Hepatocyte (in vitro differentiated cells): ENCODE results near the gene PARVG. TPM values are rescaled to one million over a fixed set of nuclear protein-coding genes. Genes with fewer than 3 reads are reported as not detected.

Experiments
- DNase-seq: peaks from one replicate; pipeline ENCODE4 v3.0.0-alpha.2; 2016; ENCODE audit warnings: low spot score
- H2AFZ ChIP-seq: fragments of 200-600 bp; sonication (generic); 2 replicates; pipeline ENCODE4 v1.6.0; 2016; ENCODE audit warnings: antibody characterized with exemption, mild to moderate bottlenecking
- H3K27ac ChIP-seq: fragments of 200-600 bp; sonication (generic); 2 replicates; pipeline ENCODE4 v1.5.1; 2016; ENCODE audit warnings: mild to moderate bottlenecking
- H3K27me3 ChIP-seq: fragments of 200-600 bp; sonication (generic); 2 replicates; pipeline ENCODE4 v1.6.1; 2016
- H3K36me3 ChIP-seq: fragments of 200-600 bp; sonication (generic); replicated peaks from 2 replicates; pipeline ENCODE4 v1.5.1; 2016; ENCODE audit warnings: low read depth; ENCODE audit not compliant: insufficient read depth
- H3K4me1 ChIP-seq: fragments of 200-600 bp; sonication (generic); 2 replicates; pipeline ENCODE4 v1.5.1; 2016; ENCODE audit warnings: mild to moderate bottlenecking, moderate library complexity; ENCODE audit not compliant: insufficient read depth
- H3K4me2 ChIP-seq: fragments of 200-600 bp; sonication (generic); 2 replicates; pipeline ENCODE4 v1.6.0; 2016
- H3K4me3 ChIP-seq: fragments of 200-600 bp; sonication (generic); 2 replicates; pipeline ENCODE4 v1.5.1; 2016; ENCODE audit warnings: mild to moderate bottlenecking
- H3K79me2 ChIP-seq: fragments of 200-600 bp; sonication (generic); 2 replicates; pipeline ENCODE4 v1.6.0; 2017; ENCODE audit warnings: mild to moderate bottlenecking
- H3K9me2 ChIP-seq: fragments of 200-600 bp; sonication (generic); replicated peaks from 2 replicates; pipeline ENCODE4 v1.6.0; 2017; ENCODE audit warnings: mild to moderate bottlenecking; ENCODE audit not compliant: insufficient read depth
- H3K9me3 ChIP-seq: fragments of 200-600 bp; sonication (generic); 2 replicates; pipeline ENCODE4 v1.5.1; 2016; ENCODE audit warnings: low read depth, mild to moderate bottlenecking
- H4K20me1 ChIP-seq: fragments of 200-600 bp; sonication (generic); 2 replicates; pipeline ENCODE4 v1.6.0; 2016; ENCODE audit warnings: mild to moderate bottlenecking; ENCODE audit not compliant: insufficient read depth, poor library complexity, severe bottlenecking
- EZH2 ChIP-seq: fragments of 200-600 bp; sonication (generic); IDR thresholded peaks from 2 replicates; pipeline ENCODE4 v1.6.1; 2016; ENCODE audit warnings: antibody characterized with exemption, mild to moderate bottlenecking, borderline replicate concordance
- EZH2phosphoT487 ChIP-seq: fragments of 200-600 bp; sonication (generic); IDR thresholded peaks from one replicate; pipeline ENCODE4 v1.6.1; 2018; ENCODE audit warnings: antibody characterized with exemption, mild to moderate bottlenecking, low read depth, moderate library complexity; ENCODE audit not compliant: unreplicated experiment, severe bottlenecking
- WGBS: methylation state at CpG from one replicate; pipeline ENCODE4 v1.1.6; 2016; ENCODE audit warnings: low lambda C conversion rate; ENCODE audit errors: missing lambda C conversion rate; 5-methylcytosine and 5-hydroxymethylcytosine counted together
- polyA plus RNA-seq: library from polyadenylated mRNA; unstranded; fragments of >200 nt; fragmentation: Nextera tagmentation; extraction: Ambion mirVana; gene quantifications from 2 replicates; pipeline ENCODE4 v1.2.1, GENCODE V29; 2016
- total RNA-seq: library from RNA; depleted of rRNA; stranded (reverse); fragments of >200 nt; gene quantifications from 2 replicates; pipeline ENCODE4 v1.2.3, GENCODE V29; 2014
- TF ChIP-seq, protein P1 (sequence below): fragments of 200-600 bp; sonication (generic); IDR thresholded peaks from 2 replicates; pipeline ENCODE4 v1.5.1; 2016; ENCODE audit warnings: antibody characterized with exemption, mild to moderate bottlenecking; ENCODE audit not compliant: poor library complexity

The PARVG gene
- total and polyA plus RNA-seq, 2 experiments from 2014 or later = 0.77 to 1.00 TPM

DNA sequence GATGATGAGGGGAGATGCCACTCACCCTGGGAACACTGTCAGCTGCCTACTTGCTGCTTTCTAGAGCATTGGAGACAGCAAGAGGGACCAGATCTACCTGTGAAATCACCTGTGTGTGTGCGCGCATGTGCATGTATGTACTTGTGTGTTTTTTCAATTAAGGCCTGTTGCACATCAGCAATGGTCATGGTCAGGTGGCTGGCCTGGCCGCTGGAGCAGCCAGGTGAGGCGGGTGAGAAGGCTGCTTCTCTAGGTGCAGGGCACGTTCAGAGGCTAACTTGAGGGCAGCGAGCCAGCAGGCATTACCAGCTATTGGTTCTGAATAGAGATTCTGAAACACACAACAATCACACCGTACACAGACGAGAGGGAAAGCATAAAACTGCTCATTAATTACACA, 65.1 kb downstream of the PARVG start:
- 93% methylated on average over 8 of the region's 8 CpGs for WGBS
- no peak overlapping the region for H3K27ac ChIP-seq
- DNase-seq = no peak

GRCh38 chr22:44246615-44247326, 66.0 kb downstream of the PARVG start:
- H3K4me2 ChIP-seq = no peak overlapping the region
- no peaks in the 10 kb centered on the region for H3K79me2 ChIP-seq
- H3K4me1 ChIP-seq = no peaks in the 10 kb centered on the region
- H3K4me3 ChIP-seq = no peak overlapping the region
- TF ChIP-seq, protein P1, sequence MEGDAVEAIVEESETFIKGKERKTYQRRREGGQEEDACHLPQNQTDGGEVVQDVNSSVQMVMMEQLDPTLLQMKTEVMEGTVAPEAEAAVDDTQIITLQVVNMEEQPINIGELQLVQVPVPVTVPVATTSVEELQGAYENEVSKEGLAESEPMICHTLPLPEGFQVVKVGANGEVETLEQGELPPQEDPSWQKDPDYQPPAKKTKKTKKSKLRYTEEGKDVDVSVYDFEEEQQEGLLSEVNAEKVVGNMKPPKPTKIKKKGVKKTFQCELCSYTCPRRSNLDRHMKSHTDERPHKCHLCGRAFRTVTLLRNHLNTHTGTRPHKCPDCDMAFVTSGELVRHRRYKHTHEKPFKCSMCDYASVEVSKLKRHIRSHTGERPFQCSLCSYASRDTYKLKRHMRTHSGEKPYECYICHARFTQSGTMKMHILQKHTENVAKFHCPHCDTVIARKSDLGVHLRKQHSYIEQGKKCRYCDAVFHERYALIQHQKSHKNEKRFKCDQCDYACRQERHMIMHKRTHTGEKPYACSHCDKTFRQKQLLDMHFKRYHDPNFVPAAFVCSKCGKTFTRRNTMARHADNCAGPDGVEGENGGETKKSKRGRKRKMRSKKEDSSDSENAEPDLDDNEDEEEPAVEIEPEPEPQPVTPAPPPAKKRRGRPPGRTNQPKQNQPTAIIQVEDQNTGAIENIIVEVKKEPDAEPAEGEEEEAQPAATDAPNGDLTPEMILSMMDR = no peak
- TF ChIP-seq EZH2phosphoT487 (no peak), EZH2 (no peak)
- H4K20me1 ChIP-seq = no peaks in the 10 kb centered on the region
- WGBS = 92% methylated on average over 7 of the region's 8 CpGs
- no peaks in the 10 kb centered on the region for H3K36me3 ChIP-seq
- H3K27ac ChIP-seq = no peak overlapping the region
- no peak for DNase-seq
- no peak overlapping the region for H2AFZ ChIP-seq
- no peaks in the 10 kb centered on the region for H3K9me2 ChIP-seq
- no peaks in the 10 kb centered on the region for H3K9me3 ChIP-seq
- no peaks in the 10 kb centered on the region for H3K27me3 ChIP-seq

More for the DNA sequence above, 65.1 kb downstream of the PARVG start:
- Histone ChIP-seq H3K4me2 (no peak overlapping the region), H3K9me3 (no peaks in the 10 kb centered on the region), H2AFZ (no peak overlapping the region), H3K4me3 (no peak overlapping the region), H4K20me1 (no peaks in the 10 kb centered on the region), H3K4me1 (no peaks in the 10 kb centered on the region), H3K79me2 (no peaks in the 10 kb centered on the region), H3K36me3 (no peaks in the 10 kb centered on the region), H3K27me3 (no peaks in the 10 kb centered on the region), H3K9me2 (no peaks in the 10 kb centered on the region)
- no peak for TF ChIP-seq EZH2
- TF ChIP-seq, protein P1 = no peak
- no peak for TF ChIP-seq EZH2phosphoT487

DNA sequence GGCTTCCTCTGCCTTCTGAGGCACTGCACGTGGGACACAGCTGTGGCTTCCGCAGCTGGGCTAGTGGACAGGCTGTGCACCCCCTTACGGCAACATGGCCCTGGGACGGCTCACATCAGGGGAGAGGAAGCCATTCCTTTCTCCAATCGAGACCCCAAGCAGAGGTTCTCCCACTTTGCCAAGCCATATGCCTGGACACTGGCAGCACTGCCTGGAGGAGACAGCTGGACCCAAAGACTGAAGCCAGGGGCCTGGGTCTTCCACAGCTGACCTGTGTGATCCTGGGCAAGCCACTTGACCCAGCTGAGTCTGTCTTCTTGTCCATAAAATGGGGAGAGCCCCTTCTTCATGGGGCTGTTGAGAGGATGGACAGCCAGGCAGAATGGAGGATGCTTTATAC, 66.6 kb downstream of the PARVG start:
- Histone ChIP-seq H3K36me3 (no peaks in the 10 kb centered on the region), H4K20me1 (no peaks in the 10 kb centered on the region), H3K9me3 (no peaks in the 10 kb centered on the region), H3K4me2 (no peak overlapping the region), H3K27me3 (no peaks in the 10 kb centered on the region), H3K27ac (no peak overlapping the region), H3K79me2 (no peaks in the 10 kb centered on the region), H3K9me2 (no peaks in the 10 kb centered on the region), H3K4me1 (no peaks in the 10 kb centered on the region), H3K4me3 (no peak overlapping the region), H2AFZ (no peak overlapping the region)
- WGBS = 92% methylated on average over 5 of the region's 5 CpGs
- TF ChIP-seq, protein P1 = no peak
- TF ChIP-seq EZH2 (no peak), EZH2phosphoT487 (no peak)
- no peak for DNase-seq
